Naive B cell (primary cell): ENCODE data around the gene CLNK. TPM values are rescaled to one million over a fixed set of nuclear protein-coding genes. Genes with fewer than 3 reads are reported as not detected.
"Not testable (repeated sequence)": the region's sequence is repeated elsewhere in the genome, so short reads cannot be mapped to it uniquely, and the experiment has no call there.

Source experiments
- ATAC-seq, 2 donors: fragments of 150-1000 bp; cut with Tn5 transposase; 2 replicates each; pipeline ENCODE4 v1.10.0; 2021; ENCODE audit warnings: low read depth in 2 of 2, mild to moderate bottlenecking in 2 of 2, moderate library complexity in 2 of 2
- DNase-seq: peaks from one replicate; pipeline ENCODE4 v3.0.0; 2022
- H3K27ac Mint-ChIP-seq, 6 donors: one replicate each; pipeline ENCODE4 v1.8.0; 2020 to 2022; ENCODE audit warnings: mild to moderate bottlenecking in 6 of 6, mixed read lengths in 6 of 6, moderate library complexity in 5 of 6, inconsistent platforms in 2 of 6
- H3K27me3 Mint-ChIP-seq, 3 donors: one replicate each; pipeline ENCODE4 v1.8.0; 2021 to 2022; ENCODE audit warnings: mixed read lengths in 3 of 3, mild to moderate bottlenecking in 1 of 3
- H3K36me3 Mint-ChIP-seq, 2 donors: one replicate each; pipeline ENCODE4 v1.8.0; 2020 to 2022; ENCODE audit warnings: mixed read lengths in 2 of 2, inconsistent platforms in 1 of 2, mild to moderate bottlenecking in 1 of 2
- H3K4me1 Mint-ChIP-seq, 3 donors: one replicate each; pipeline ENCODE4 v1.8.0; 2020 to 2022; ENCODE audit warnings: mixed read lengths in 3 of 3, inconsistent platforms in 1 of 3, mild to moderate bottlenecking in 1 of 3, moderate library complexity in 1 of 3
- H3K4me3 Mint-ChIP-seq, 8 donors: one replicate each; pipeline ENCODE4 v1.8.0; 2020 to 2022; ENCODE audit warnings: mild to moderate bottlenecking in 8 of 8, mixed read lengths in 8 of 8, moderate library complexity in 8 of 8, inconsistent platforms in 2 of 8
- H3K9me3 Mint-ChIP-seq, 7 donors: one replicate each; pipeline ENCODE4 v1.8.0; 2020 to 2022; ENCODE audit warnings: mixed read lengths in 7 of 7, mild to moderate bottlenecking in 5 of 7, inconsistent platforms in 2 of 7, moderate library complexity in 1 of 7
- polyA plus RNA-seq, 6 donors: library from polyadenylated mRNA; unstranded; fragments of 300-500 nt; fragmentation: Illumina TruSeq; gene quantifications; one replicate each; pipeline ENCODE4 v1.2.3, GENCODE V29; 2021; ENCODE audit warnings: low read depth in 6 of 6

The CLNK gene
- polyA plus RNA-seq, 6 donors from 2014 or later = 0.69 to 1.3 (median 1.2) TPM; not detected in 1

DNA sequence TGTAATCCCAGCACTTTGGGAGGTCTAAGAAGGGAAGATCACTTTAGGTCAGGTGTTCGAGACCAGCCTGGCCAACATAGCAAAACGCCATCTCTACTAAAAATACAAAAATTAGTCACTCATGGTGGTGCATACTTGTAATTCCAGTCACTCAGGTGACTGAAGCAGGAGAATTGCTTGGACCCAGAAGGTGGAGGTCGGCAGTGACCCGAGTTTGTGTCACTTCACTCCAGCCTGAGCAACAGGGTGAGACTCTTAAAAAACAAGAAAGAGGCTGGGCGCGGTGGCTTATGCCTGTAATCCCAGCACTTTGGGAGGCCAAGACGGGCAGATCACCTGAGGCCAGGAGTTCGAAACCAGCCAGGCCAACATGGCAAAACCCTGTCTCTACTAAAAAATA, 69.6 kb downstream of the CLNK start:
- H3K36me3 Mint-ChIP-seq, ATAC-seq, DNase-seq, H3K9me3 Mint-ChIP-seq, H3K4me3 Mint-ChIP-seq: not testable (repeated sequence)
- peak overlapping the region in 2 of 6 donors; percentile 31 to 64 for H3K27ac Mint-ChIP-seq
- H3K27me3 Mint-ChIP-seq = peaks cover 0 to 10% (median 0%) of the 10 kb centered on the region in 3 donors
- peaks cover 4 to 10% (median 4%) of the 10 kb centered on the region in 3 donors for H3K4me1 Mint-ChIP-seq

- H3K4me1 Mint-ChIP-seq = peaks cover 0 to 5% (median 0%) of the 10 kb centered on the region in 3 donors
- ATAC-seq (no peak), DNase-seq (no peak)
- H3K9me3 Mint-ChIP-seq = no peaks in the 10 kb centered on the region
- no peak overlapping the region for H3K4me3 Mint-ChIP-seq
- H3K27ac Mint-ChIP-seq = peak overlapping the region in 1 of 6 donors; percentile 45
- H3K36me3 Mint-ChIP-seq = peaks cover 0 to 7% of the 10 kb centered on the region in 2 donors
- H3K27me3 Mint-ChIP-seq = peaks cover 0 to 10% (median 0%) of the 10 kb centered on the region in 3 donors
These were observed 70.6 kb downstream of the CLNK start for GRCh38 chr4:10613926-10614478.

GRCh38 chr4:10612476-10612875, 72.1 kb downstream of the CLNK start:
- H3K27me3 Mint-ChIP-seq = peaks cover 0 to 6% (median 0%) of the 10 kb centered on the region in 3 donors
- no peak overlapping the region for H3K4me3 Mint-ChIP-seq
- H3K9me3 Mint-ChIP-seq = no peaks in the 10 kb centered on the region
- H3K27ac Mint-ChIP-seq = no peak overlapping the region
- H3K4me1 Mint-ChIP-seq = no peaks in the 10 kb centered on the region
- DNase-seq (no peak), ATAC-seq (no peak)
- H3K36me3 Mint-ChIP-seq = peaks cover 0 to 7% of the 10 kb centered on the region in 2 donors

- peaks cover 0 to 6% (median 0%) of the 10 kb centered on the region in 3 donors for H3K27me3 Mint-ChIP-seq
- ATAC-seq (no peak), DNase-seq (no peak)
- peaks cover 0 to 7% of the 10 kb centered on the region in 2 donors for H3K36me3 Mint-ChIP-seq
- H3K9me3 Mint-ChIP-seq = no peaks in the 10 kb centered on the region
- no peaks in the 10 kb centered on the region for H3K4me1 Mint-ChIP-seq
- H3K4me3 Mint-ChIP-seq = no peak overlapping the region
- H3K27ac Mint-ChIP-seq = peak overlapping the region in 1 of 6 donors; percentile 65
These were observed 72.9 kb downstream of the CLNK start for GRCh38 chr4:10611673-10612072.

- no peak for DNase-seq
- Mint-ChIP-seq H3K4me3 (no peak overlapping the region), H3K9me3 (no peaks in the 10 kb centered on the region), H3K4me1 (no peaks in the 10 kb centered on the region), H3K27me3 (no peaks in the 10 kb centered on the region), H3K36me3 (no peaks in the 10 kb centered on the region), H3K27ac (no peak overlapping the region)
- ATAC-seq = no peak
These were observed 75.9 kb downstream of the CLNK start for GRCh38 chr4:10608501-10609219.

- Mint-ChIP-seq H3K4me3 (no peak overlapping the region), H3K36me3 (peaks cover 3 to 4% of the 10 kb centered on the region in 2 donors), H3K27me3 (no peaks in the 10 kb centered on the region), H3K4me1 (no peaks in the 10 kb centered on the region), H3K9me3 (peaks cover 0 to 5% (median 1%) of the 10 kb centered on the region in 7 donors), H3K27ac (no peak overlapping the region)
- ATAC-seq (no peak), DNase-seq (no peak)
These were observed 77.4 kb downstream of the CLNK start for GRCh38 chr4:10607206-10607605.

GRCh38 chr4:10606483-10607155, 77.9 kb downstream of the CLNK start:
- DNase-seq = no peak
- H3K4me1 Mint-ChIP-seq = no peaks in the 10 kb centered on the region
- H3K27me3 Mint-ChIP-seq = no peaks in the 10 kb centered on the region
- peaks cover 0 to 9% (median 2%) of the 10 kb centered on the region in 7 donors for H3K9me3 Mint-ChIP-seq
- H3K36me3 Mint-ChIP-seq = peaks cover 7% of the 10 kb centered on the region in 2 donors
- no peak overlapping the region for H3K4me3 Mint-ChIP-seq
- no peak overlapping the region for H3K27ac Mint-ChIP-seq
- no peak for ATAC-seq

DNA sequence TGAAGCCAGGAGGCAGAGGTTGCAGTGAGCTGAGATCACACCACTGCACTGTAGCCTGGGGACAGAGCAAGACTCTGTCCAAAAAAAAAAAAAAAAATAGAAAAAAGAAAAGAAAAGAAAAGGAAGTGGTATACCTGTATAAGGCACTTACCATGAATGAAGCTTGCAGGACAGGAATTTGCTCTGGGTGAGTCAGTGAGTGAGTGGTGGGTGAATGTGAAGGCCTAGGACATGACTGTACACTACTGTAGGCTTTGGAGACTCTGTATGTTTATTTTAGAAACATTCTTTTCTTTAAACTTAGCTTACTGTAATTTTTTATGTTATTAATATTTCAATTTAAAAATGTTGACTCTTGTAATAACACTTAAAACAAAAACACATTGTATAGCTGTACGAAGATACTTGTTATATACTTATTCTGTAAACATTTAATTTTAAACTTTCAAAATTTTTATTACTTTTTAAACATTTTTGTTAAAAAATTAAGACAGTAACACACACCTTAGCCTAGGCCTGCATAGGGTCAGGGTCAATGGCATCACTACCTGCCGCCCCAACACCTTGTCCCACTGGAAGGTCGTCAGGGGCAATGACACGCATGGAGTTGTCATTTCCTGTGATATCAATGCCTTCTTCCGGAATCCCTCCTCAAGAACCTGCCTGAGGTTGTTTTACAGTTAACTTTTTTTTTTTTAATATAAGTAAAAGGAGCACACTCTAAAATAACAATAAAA, 78.7 kb downstream of the CLNK start:
- H3K9me3 Mint-ChIP-seq = peaks cover 0 to 9% (median 2%) of the 10 kb centered on the region in 7 donors
- H3K27ac Mint-ChIP-seq = no peak overlapping the region
- H3K27me3 Mint-ChIP-seq = no peaks in the 10 kb centered on the region
- peaks cover 7% of the 10 kb centered on the region in 2 donors for H3K36me3 Mint-ChIP-seq
- ATAC-seq (no peak), DNase-seq (no peak)
- no peak overlapping the region for H3K4me3 Mint-ChIP-seq
- no peaks in the 10 kb centered on the region for H3K4me1 Mint-ChIP-seq

DNA sequence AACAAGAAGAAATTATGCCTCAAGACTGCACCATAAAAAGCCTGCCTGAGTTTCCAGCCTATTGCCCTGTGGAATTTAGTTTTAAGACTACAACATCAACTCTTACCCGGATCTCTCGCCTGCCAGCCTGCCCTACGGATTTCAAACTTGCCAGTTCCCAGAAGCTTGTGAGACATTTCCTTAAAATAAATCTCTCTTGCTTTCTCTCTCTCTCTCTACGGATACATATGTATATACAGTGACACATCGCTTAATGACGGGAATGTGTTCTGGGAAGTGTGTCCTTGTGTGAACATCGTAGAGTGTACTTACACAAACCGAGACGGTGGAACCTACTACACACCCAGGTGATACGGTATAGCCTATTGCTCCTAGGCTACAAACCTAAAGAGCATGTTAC, 79.5 kb downstream of the CLNK start:
- ATAC-seq (no peak), DNase-seq (no peak)
- H3K9me3 Mint-ChIP-seq = peaks cover 0 to 9% (median 2%) of the 10 kb centered on the region in 7 donors
- peak overlapping the region in 1 of 6 donors; percentile 5 for H3K27ac Mint-ChIP-seq
- peaks cover 7% of the 10 kb centered on the region in 2 donors for H3K36me3 Mint-ChIP-seq
- peaks cover 0 to 2% (median 2%) of the 10 kb centered on the region in 3 donors for H3K4me1 Mint-ChIP-seq
- no peaks in the 10 kb centered on the region for H3K27me3 Mint-ChIP-seq
- no peak overlapping the region for H3K4me3 Mint-ChIP-seq

DNA sequence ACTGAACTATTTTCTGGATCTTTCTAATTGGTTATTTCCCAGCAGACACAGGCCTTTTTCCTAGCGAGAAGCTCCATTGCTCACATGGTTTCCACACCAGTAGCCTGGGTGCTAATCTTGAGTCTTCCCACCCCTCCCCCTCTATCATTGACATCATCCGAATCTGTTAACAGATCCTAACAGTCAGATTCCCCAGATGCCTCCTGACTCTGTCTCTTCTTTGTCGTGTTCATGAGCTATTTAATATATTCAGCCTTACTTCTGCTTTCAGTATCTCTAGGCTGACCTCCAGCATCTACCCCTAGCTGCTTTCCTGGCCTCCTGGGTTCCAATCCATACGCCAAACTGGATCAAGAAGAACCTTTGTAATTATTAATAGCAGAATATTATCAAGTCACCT, 85.0 kb downstream of the CLNK start:
- peak overlapping the region in 2 of 6 donors; percentile 0 to 94 for H3K27ac Mint-ChIP-seq
- no peak for DNase-seq
- H3K4me3 Mint-ChIP-seq = peak overlapping the region in 2 of 8 donors; percentile 2 to 9
- peaks cover 14 to 17% (median 16%) of the 10 kb centered on the region in 3 donors for H3K4me1 Mint-ChIP-seq
- peak in 1 of 2 donors; percentile 21 for ATAC-seq
- H3K27me3 Mint-ChIP-seq = peaks cover 0 to 3% (median 0%) of the 10 kb centered on the region in 3 donors
- H3K36me3 Mint-ChIP-seq = peaks cover 7% of the 10 kb centered on the region in 2 donors
- H3K9me3 Mint-ChIP-seq = peaks cover 0 to 9% (median 2%) of the 10 kb centered on the region in 7 donors

- DNase-seq = no peak
- Mint-ChIP-seq H3K27me3 (peaks cover 0 to 3% (median 0%) of the 10 kb centered on the region in 3 donors), H3K36me3 (peaks cover 7 to 8% of the 10 kb centered on the region in 2 donors), H3K27ac (peak overlapping the region in 4 of 6 donors; percentile 1 to 81 (median 58)), H3K4me1 (peaks cover 14 to 17% (median 16%) of the 10 kb centered on the region in 3 donors), H3K4me3 (peak overlapping the region in 4 of 8 donors; percentile 2 to 64 (median 36)), H3K9me3 (peaks cover 0 to 9% (median 2%) of the 10 kb centered on the region in 7 donors)
- no peak for ATAC-seq
These were observed 85.7 kb downstream of the CLNK start for GRCh38 chr4:10598829-10599228.

DNA sequence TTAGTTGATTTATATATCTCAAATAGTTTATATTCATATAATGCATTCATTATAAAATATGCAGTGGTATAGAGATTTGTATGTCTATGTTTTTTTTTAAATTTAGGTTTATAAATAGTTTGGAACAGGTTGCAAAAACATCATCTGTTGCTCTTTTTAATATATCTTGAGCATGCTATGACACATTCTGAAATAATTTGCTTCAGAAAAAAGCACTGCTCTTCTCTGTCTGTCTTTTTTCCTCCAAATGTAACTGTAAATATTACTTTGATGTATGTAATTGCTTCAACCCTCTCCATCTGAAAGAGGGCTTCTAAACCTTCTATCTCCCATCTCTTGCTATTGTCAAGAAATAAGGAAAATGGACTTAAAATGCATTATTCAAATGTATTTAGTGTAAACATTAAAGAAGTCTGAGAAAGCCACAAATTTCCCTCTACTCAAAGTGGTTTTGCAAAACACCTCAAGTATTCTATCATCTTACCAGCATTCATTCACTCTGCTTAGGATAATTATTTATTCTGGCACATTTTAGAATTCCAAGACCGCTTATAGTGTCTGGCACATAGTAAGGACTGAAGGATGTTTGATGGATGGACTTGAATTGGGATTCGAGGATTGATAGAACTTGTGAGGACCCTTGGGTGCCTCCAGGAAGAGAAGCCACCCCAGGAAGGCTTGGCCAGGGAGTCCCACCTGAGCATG, 87.8 kb downstream of the CLNK start:
- ATAC-seq (no peak), DNase-seq (no peak)
- Mint-ChIP-seq H3K36me3 (peaks cover 0 to 5% of the 10 kb centered on the region in 2 donors), H3K27ac (no peak overlapping the region), H3K27me3 (peaks cover 0 to 3% (median 0%) of the 10 kb centered on the region in 3 donors), H3K4me3 (no peak overlapping the region), H3K4me1 (peaks cover 14 to 17% (median 16%) of the 10 kb centered on the region in 3 donors), H3K9me3 (no peaks in the 10 kb centered on the region)
